Measurements from ENCODE around the gene SESN3.

GRCh38 chr11:95268391-95268790, 37.4 kb upstream of the SESN3 start:
- no peak for TF ChIP-seq CTCF (conservative IDR thresholded peaks at IDR 0.05; ENCODE audit: low read depth, low read length)
- TF ChIP-seq EZH2phosphoT487 (IDR thresholded peaks at IDR 0.05; ENCODE audit: borderline replicate concordance, low read length), result no peak
- no peak for TF ChIP-seq EZH2 (IDR thresholded peaks at IDR 0.05; ENCODE audit: low read length, unreplicated experiment)

Data from PC-3 (cell line).